Mammary epithelial cell (primary cell): ENCODE results near the gene LMBRD1.

Source experiments
- CTCF ChIP-seq, 2 donors: IDR thresholded peaks in 1 of 2; conservative IDR thresholded peaks in 1 of 2; 2 replicates each; pipeline ENCODE4 v1.5.1; 2011 to 2012; ENCODE audit warnings: inconsistent platforms in 2 of 2, low read length in 2 of 2, mild to moderate bottlenecking in 2 of 2, control low read depth in 1 of 2, low read depth in 1 of 2; ENCODE audit not compliant: insufficient read depth in 1 of 2; ENCODE audit errors: extremely low read depth in 1 of 2
- EZH2 ChIP-seq: IDR thresholded peaks from 2 replicates; pipeline ENCODE4 v1.6.1; 2012; ENCODE audit warnings: low read length, inconsistent platforms, borderline replicate concordance

- no peak for TF ChIP-seq CTCF (conservative IDR thresholded peaks at IDR 0.05 in 1 of 2, IDR thresholded peaks at IDR 0.05 in 1 of 2; ENCODE audit: extremely low read depth in 1 of 2, insufficient read depth in 1 of 2, low read depth in 1 of 2, low read length in 2 of 2)
- no peak for TF ChIP-seq EZH2
Observed at GRCh38 chr6:69774740-69775584, 21.8 kb downstream of the LMBRD1 start.
